ENCODE measurements around the gene FOXJ1.

GRCh38 chr17:76119409-76120371 lies 21.4 kb downstream of the FOXJ1 start:
- TF ChIP-seq POLR2A (IDR thresholded peaks at IDR 0.05; ENCODE audit: low read length): no peak
- no peak for TF ChIP-seq CTCF (IDR thresholded peaks at IDR 0.05)
- TF ChIP-seq EP300 (IDR thresholded peaks at IDR 0.05): no peak
- TF ChIP-seq MYC (IDR thresholded peaks at IDR 0.05; ENCODE audit: borderline replicate concordance, low read length): no peak
- TF ChIP-seq HMGXB4 (CRISPR knock-in tag; IDR thresholded peaks at IDR 0.05; ENCODE audit: borderline replicate concordance): no peak
- TF ChIP-seq POLR2AphosphoS2 (conservative IDR thresholded peaks at IDR 0.05; ENCODE audit: low read length): no peak
- TF ChIP-seq CBX2 (IDR thresholded peaks at IDR 0.05; ENCODE audit: borderline replicate concordance, low read depth): no peak
- TF ChIP-seq CHD4 (IDR thresholded peaks at IDR 0.05; ENCODE audit: borderline replicate concordance): no peak
- no peak for TF ChIP-seq HOXA7 (CRISPR knock-in tag; IDR thresholded peaks at IDR 0.05)
- no peak for TF ChIP-seq MAX (IDR thresholded peaks at IDR 0.05)
- TF ChIP-seq REST (IDR thresholded peaks at IDR 0.05): no peak
- TF ChIP-seq CHD2 (IDR thresholded peaks at IDR 0.05; ENCODE audit: low read length, partially characterized antibody): no peak
- TF ChIP-seq PBX3 (IDR thresholded peaks at IDR 0.05): no peak
- no peak for TF ChIP-seq RFX5 (IDR thresholded peaks at IDR 0.05)
